HG02884 (cell line): Measurements from ENCODE around the gene DHX57.
"Not testable (repeated sequence)": the region's sequence is repeated elsewhere in the genome, so short reads cannot be mapped to it uniquely, and the experiment has no call there.

Experiments used
- ATAC-seq: cut with Tn5 transposase; IDR thresholded peaks from one replicate; pipeline ENCODE4 v1.9.1; 2021; ENCODE audit warnings: mild to moderate bottlenecking, moderate library complexity; ENCODE audit not compliant: unreplicated experiment

The DHX57 gene

DNA sequence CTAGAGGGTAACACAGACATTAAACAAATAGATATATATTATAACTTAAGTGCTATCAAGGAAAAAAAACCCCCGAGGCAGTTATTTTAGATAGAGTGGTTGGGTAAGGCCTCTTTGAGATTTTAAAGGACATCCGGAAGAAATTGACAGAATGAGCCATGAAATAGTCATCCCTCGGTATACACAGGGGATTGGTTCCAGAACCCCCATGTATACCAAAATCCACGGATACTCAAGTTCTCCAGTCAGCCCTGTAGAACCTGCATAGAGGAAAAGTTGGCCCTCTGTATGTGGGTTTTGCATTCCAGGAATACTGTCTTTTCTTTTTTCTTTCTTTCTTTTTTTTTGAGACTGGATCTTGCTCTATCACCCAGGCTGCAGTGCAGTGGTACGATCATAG lies 2.0 kb downstream of the DHX57 start:
- ATAC-seq = no peak

DNA sequence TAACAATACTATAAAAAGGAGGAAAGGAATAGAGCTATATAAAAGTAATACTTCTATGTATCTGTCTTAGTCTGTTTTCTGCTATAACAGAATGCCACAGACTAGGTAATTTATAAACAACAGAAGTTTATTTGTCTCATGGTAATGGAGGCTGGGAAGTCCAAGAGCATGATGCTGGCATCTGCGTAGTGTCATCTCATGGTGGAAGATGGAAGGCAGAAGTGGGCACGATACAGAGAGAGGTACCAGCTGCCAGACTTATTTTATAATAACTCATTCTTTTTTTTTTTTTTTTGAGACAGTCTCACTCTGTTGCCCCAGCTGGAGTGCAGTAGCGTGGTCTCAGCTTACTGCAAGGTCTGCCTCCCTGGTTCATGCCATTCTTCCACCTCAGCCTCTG lies 4.3 kb downstream of the DHX57 start:
- ATAC-seq = no peak

DNA sequence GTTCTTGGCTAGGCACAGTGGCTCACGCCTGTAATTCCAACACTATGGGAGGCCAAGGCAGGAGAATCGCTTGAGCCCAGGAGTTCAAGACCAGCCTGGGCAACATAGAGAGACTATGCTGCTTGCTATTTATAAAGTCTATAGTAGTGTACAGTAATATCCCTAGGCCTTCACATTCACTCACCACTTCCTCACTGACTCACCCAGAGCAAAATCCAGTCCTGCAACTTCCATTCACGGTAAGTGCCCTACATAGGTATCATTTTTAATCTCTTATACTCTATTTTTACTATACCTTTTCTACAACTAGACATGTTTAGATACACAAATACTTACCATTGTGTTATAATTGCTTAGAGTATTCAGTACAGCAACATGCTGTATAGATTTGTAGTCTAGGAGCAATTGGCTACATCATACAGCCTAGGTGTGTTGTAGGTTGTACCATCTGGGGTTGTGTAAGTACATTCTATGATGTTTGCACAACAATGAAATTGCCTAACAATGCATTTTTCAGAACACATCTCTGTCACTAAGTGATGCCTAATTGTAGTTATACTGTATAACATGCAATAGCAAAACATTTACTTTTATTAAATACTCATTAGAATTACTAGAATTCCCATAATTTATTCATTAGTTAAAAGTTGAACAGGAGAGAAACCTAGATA lies 8.8 kb downstream of the DHX57 start:
- ATAC-seq = no peak

DNA sequence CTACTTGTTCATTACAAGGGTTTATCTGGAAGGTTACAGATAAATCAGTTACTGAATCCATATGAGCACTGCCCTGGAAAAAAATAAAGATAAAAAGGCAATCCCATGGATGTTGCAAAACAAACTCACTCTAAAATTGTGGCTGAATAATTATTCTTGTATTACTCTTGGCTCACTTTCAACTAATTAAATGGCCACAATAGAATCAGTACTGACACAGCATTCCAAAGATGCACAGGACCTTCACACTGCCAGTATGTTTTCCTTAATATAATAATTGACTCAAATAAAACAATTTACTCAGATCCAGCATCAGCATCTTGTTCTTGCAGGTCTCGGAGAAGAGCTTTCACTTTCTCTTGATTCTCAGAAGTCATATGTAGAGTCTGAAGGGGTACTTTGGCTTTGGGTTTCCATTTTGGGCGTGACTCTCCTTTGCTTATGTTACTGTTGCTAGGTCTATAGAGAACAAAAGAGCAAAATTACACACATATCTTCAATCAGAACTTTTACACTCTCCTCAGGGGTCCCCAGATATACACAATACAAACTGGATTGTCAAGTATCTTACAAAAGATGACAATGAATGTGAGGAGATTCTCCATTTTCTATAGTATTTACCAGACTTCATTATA lies 12.6 kb downstream of the DHX57 start:
- no peak for ATAC-seq

DNA sequence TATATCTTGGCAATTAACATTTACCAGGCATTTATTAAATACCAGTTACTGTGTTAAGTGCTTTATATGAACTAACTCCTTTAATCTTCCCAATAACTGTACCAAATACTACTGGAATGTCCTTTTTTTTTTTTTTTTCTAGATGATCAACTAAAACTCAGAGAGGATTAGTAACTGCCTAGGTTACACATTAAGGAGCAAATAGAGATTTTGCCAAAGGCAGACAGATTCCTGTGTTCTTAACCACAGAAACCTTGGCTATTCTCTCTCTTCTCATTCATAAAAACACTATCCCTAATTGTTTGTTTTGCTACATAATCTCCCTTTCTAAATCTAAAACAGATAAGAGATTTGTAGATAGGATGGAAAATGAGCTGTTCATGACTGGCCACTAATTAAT lies 13.3 kb downstream of the DHX57 start:
- no peak for ATAC-seq

DNA sequence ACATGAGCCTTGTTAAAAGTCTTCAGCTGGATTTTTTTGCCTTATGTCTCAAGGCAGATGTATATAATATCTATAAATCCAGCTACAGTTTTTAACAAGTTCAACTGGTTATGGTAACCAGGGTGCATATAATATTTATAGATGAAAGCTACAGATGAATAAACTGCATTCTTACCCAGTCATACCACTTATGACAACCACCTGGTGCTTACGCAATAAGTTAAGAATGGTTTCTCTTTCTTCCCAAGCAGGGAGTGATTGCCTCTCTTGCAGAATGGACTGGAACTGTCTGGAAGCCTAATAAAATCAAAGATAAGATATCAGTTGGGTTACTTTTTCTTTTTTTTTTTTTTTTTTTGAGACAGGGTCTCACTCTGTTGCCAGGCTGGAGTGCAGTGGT lies 19.6 kb downstream of the DHX57 start:
- no peak for ATAC-seq

DNA sequence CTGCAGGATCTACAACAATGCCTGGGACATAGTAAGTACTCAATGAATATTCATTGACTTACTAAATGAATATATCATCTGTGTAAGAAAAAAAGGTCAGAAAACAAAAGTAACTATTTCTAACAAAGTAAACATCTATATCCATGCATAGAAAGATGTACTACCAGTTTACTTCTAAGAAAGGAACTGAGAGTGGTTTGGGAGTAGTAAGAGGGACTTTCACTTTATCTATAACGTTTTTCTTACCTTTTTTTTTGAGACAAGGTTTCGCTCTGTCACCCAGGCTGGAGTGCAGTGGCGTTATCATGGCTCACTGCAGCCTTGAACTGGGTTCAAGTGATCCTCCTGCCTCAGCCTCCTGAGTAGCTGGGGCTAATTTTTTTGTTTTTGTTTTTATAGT lies 25.7 kb downstream of the DHX57 start:
- ATAC-seq = peak; percentile 85

DNA sequence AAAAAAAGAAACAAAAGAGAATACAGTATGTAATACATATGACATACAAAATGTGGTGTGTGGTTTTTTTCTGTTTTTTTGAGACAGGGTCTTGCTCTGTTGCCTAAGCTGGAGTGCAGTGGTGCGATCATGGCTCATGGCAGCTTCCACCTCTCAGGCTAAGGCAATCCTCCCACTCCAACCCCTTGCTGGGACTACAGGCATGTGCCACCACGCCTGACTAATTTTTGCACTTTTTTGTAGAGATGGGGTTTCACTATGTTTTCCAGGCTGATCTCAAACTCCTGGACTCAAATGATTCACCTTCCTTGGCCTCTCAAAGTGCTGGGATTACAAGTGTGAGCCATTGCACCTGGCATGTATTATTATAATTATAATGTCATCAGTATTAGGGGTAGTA lies 38.9 kb downstream of the DHX57 start:
- no peak for ATAC-seq

DNA sequence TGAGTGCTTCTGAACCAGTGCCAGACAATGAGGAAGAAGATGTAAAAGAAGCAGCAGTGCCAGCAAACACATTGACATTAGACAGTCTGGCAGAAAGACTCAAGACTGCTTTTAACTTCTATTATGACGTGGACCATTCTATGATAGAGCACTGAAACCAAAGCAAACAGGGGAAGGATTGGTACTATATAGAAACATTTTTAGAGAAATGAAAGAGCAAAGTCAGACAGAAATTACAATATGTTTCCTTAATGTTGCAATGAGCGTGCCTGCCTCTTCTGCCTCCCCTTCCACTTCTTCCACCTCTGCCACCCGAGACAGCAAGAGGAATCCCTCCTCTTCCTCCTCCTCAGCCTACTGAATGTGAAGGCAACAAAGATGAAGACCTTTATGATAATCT lies 39.7 kb downstream of the DHX57 start:
- ATAC-seq = peak; percentile 92

DNA sequence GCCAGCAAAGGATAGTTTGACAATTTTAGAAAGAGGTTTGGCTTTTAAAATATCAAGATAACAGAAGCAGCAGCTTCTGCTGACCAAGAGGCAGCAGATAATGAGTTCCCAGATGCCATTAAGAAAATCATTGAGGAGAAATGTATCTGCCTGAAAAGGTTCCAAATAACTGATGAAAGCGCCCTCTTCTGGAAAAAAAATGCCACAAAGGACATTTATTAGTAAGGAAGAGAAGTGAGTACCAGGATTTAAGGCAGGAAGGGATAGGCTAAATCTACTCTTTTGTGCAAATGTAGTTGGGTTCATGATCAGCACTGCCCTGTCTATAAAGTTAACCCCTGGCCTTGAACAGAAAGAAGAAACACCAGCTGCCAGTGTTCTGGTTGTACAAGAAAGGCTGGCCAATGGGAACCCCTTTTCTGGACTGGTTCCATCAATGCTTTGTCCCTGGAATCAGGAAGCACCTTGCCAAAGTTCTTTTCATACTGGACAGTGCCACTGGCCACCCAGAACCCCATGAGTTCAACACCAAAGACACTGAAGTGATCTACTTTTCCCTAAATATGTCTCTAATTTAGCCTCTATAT lies 40.6 kb downstream of the DHX57 start:
- ATAC-seq = no peak

DNA sequence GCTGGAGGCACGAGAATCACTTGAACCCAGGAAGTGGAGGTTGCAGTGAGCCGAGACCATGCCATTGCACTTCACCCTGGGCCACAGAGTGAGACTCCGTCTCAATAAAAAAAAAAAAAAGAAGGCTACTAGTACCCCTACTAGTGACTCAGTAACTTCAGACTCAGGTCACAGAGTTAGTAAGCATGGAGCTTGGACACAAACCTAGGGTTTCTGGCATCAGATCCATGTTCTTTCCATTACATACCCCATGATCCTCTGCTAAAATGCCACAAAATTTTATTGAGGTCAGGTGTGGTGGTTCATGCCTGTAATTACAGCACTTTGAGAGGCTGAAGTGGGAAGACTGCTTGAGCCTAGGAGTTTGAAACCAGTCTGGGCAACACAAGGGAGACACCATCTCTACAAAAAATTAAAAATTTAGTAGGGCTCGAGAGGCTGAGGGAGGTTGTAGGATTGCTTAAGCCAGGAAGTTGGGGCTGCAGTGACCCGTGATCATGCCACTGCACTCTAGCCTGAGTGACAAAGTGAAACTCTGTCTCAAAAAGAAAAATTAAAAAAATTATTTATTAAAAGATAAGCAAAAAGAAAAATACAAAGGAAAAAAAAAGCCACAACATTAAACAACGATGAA lies 45.1 kb downstream of the DHX57 start:
- ATAC-seq = no peak

DNA sequence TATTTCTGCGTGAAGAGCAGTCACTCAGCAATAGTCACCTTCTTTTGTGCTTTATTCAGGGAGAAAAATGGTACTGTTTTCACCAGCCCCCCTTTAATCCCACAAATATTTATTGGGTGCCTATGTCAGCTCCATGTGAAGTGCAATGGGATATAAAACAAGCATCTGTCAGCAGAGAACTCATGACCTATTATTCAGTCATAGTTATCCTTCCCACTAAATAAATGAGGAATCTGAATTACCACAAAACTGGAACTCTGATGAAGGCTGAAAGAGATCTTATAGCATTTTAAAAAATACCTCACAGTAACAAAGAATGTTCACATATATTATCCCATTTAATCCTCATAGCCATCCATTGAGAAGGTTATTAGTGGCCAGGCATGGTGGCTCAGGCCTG lies 45.8 kb downstream of the DHX57 start:
- ATAC-seq = no peak

DNA sequence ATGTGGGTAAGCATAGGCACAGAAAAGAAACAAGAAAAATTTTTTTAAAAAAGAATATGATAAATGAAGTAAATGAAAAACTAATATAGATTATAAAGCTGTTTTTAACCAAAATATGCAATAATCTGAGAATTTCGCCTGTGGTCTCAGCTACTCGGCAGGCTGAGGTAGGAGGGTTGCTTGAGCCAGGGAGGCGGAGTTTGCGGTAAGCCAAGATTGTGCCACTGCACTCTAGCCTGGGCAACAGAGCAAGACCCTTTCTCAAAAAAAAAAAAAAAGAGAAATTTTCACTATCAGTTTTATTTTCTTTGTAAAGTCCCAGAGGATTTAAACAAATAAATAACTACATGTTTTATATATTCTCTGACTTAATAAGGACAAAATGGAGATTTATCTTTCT lies 47.3 kb downstream of the DHX57 start:
- ATAC-seq = no peak

DNA sequence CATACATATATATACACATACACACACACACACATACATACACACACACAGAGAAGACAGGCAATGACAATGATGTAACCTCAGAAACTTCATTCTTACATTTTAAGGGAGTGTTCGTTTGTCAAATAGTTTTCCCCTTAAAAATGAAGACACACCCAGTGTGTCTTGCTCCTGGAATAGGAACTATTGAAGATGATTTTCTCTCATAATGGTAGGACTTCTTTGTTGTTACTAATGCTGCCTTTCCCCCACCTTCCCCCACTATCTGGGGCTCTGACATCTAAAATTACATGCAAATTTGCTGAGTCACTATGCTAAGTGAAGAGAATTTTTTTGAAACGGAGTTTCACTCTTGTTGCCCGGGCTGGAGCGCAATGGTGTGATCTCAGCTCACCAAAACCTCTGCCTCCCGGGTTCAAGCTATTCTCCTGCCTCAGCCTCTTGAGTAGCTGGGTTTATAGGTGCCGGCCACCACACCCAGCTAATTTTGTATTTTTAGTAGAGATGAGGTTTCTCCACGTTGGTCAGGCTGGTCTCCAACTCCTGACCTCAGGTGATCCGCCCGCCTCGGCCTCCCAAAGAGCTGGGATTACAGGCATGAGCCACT lies 48.1 kb downstream of the DHX57 start:
- not testable (repeated sequence) for ATAC-seq

DNA sequence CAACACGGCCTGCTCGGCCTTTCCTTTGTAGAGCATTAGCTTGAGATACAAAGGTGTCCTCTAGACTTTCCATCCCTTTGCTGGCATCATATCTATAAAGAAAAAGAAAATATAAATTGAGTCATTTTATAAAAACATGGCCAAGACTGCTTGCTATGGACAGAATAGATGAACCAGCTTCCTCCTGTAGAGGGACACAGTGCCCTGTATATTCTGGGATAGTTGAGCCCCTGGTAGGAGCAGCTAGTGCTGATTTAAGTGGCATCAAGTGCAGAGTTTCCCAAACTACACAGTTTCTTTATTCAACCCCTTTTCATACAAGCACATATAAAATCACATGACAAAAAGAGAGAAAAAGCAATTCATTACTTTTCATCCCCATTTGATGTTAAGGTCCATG lies 49.8 kb downstream of the DHX57 start:
- no peak for ATAC-seq

DNA sequence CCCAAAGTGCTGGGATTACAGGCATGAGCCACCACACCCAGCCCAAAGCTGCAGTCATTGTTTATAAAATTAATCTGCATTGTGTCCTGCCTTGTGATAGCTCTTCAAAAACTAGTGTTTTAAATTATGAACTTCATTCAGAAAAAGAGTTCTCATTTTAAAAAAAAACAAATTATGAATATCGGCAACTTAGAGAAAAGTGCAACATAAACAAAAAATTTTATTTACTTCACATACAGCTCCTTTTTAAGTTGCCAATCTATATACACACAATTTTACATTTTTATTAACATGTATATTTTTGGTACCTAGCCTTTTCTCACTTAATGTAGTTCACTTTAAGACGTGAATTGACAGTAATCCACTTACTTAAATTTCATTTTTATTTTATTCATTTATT lies 50.8 kb downstream of the DHX57 start:
- ATAC-seq = no peak

DNA sequence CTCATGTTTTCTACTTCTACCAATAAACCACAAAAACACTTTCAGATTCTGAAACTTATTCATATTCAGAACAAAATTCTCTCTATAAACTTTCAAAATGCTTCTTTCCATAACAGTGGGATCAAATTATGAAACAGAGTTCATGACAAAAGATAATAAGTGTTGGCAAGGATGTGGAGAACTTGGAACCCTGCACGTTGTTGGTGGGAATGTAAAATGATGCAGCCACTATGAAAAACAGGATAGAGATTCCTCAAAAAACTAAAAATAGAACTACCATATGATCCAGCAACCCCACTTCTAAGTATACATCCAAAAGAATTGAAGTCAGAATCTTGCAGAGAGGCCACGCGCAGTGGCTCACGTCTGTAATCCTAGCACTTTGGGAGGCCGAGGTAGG lies 52.3 kb downstream of the DHX57 start:
- no peak for ATAC-seq

DNA sequence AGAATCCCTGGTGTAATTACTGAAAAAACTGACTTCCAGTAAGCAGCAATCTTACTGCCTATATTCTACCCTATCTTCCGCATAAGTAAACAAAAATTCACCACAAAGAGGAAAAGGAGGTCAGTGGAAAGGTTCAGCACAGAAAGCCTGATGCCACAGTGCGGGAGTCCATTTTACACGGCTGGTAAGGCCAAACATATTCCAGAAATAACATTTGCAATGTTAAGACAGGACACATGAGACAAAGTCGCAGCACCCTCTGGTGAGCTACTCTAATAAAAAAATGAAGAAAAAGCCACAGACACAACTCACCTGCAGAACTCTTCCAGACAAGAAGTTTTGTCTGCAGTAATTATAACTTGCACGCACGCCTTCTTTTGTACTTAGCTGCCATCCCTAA lies 57.2 kb downstream of the DHX57 start:
- no peak for ATAC-seq

DNA sequence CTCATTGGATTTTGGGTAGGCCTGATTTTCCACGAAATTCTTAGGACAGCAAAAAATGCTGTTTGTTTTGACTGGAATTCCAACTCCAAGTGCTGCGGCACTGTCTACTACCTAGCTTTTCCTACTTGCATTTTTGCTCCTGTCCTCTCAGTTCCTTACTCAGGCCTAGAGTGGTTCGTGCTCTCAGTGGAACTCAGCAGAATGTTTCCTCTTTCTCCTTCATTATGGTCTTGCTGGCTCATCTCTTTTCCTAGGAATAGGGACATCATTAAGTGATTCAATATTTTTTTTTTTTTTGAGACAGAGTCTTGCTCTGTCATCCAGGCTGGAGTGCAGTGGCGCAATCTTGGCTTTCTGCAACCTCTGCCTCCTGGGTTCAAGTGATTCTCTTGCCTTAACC lies 59.8 kb downstream of the DHX57 start:
- ATAC-seq = no peak

DNA sequence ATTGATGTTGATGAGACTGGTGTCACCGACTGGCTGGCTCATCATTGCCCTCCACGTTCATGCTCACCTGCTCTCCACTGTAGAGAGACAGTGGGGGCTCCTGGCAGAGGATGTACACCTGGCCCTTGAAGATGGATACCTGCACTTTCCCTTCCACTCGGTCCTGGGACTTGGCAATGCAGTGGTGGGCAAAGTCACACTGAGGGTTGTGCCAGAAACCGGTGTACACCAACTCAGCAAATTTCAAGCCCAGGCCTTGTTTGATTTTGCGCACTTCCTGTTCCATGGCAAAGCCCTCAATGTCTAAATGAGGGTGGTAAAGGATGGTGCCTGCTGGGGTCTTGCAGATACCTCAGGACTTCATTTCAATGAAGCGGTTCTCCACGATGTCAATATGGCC lies 65.2 kb downstream of the DHX57 start:
- ATAC-seq = no peak

DNA sequence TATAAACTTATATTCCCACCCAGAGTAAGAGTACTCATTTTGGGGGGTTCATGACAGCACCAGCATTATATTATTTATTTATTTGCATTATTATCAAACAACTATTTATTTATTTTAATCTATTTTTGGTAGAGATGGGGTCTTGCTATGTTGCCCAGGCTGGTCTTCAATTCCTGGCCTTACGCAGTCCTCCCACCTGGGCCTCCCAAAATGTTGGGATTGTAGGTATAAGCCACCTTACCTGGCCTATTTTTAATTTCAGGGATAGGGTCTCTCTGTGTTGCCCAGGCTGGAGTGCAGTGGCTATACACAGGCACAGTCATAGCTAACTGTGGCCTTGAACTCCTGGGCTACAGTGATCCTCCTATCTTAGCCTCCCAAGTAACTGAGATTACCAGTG lies 67.1 kb downstream of the DHX57 start:
- ATAC-seq = no peak

DNA sequence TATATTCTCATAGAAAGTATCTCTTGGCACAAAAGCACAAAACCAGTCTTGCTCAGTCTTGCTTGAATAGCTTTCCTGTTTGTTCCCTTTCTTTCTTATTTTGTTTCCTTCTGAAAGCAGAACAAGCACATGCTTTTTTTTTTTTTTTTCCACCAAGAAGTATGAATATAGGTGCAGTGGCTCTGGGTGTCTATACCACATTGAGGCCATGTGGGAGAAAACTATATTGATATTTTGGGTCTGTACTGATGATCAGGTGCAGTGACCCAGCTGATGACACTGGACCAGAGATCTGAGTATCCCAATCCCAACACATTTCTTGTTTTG lies 69.0 kb downstream of the DHX57 start:
- no peak for ATAC-seq
